SU-DHL-6 (cell line): ENCODE data around the gene TMEM178A.

ENCODE experiments used
- H2AFZ ChIP-seq: fragments of 200-600 bp; sonication (generic); 2 replicates; pipeline ENCODE4 v1.6.1; 2014; ENCODE audit warnings: low read depth, mild to moderate bottlenecking, moderate library complexity, mixed read lengths, antibody characterized with exemption, low read length; ENCODE audit not compliant: severe bottlenecking
- H3F3A ChIP-seq: fragments of 200-600 bp; shearing (Covaris generic); 2 replicates; pipeline ENCODE4 v1.6.0; 2016; ENCODE audit warnings: antibody characterized with exemption, mild to moderate bottlenecking; ENCODE audit not compliant: insufficient read depth
- H3K27ac ChIP-seq: fragments of 200-600 bp; sonication (generic); 2 replicates; pipeline ENCODE4 v1.5.1; 2016; ENCODE audit warnings: low read depth, mild to moderate bottlenecking, low read length, moderate library complexity, mixed read lengths
- H3K27me3 ChIP-seq: fragments of 200-600 bp; sonication (generic), shearing (Covaris generic); 2 replicates; pipeline ENCODE4 v1.6.0; 2014; ENCODE audit warnings: mild to moderate bottlenecking, low read length
- H3K36me3 ChIP-seq: fragments of 200-600 bp; sonication (generic); 2 replicates; pipeline ENCODE4 v1.6.1; 2014; ENCODE audit warnings: mild to moderate bottlenecking, low read length, mixed read lengths
- H3K4me2 ChIP-seq: fragments of 300-600, 200-600 bp; shearing (Covaris generic), sonication (generic); 2 replicates; pipeline ENCODE4 v1.6.0; 2014; ENCODE audit warnings: low read length, low read depth, mild to moderate bottlenecking; ENCODE audit not compliant: poor library complexity, severe bottlenecking
- H3K4me3 ChIP-seq: fragments of 200-600 bp; sonication (generic); 2 replicates; pipeline ENCODE4 v1.5.1; 2014; ENCODE audit warnings: antibody characterized with exemption, low read length, mild to moderate bottlenecking, mixed read lengths; ENCODE audit not compliant: insufficient read depth, poor library complexity, severe bottlenecking
- H3K79me2 ChIP-seq: fragments of 200-600 bp; sonication (generic); 2 replicates; pipeline ENCODE4 v1.6.1; 2014; ENCODE audit warnings: mild to moderate bottlenecking, low read length, moderate library complexity; ENCODE audit not compliant: insufficient read depth
- H3K9ac ChIP-seq: fragments of 200-600 bp; sonication (generic); 2 replicates; pipeline ENCODE4 v1.7.0; 2014; ENCODE audit warnings: mild to moderate bottlenecking, low read length
- H3K9me2 ChIP-seq: fragments of 200-600 bp; sonication (generic); replicated peaks from 2 replicates; pipeline ENCODE4 v1.6.1; 2014; ENCODE audit warnings: low read length; ENCODE audit not compliant: insufficient read depth
- H3K9me3 ChIP-seq: fragments of 200-600 bp; sonication (generic); 2 replicates; pipeline ENCODE4 v1.6.1; 2014; ENCODE audit warnings: low read length, mixed read lengths; ENCODE audit not compliant: insufficient read depth
- H4K20me1 ChIP-seq: fragments of 200-600 bp; sonication (generic); 2 replicates; pipeline ENCODE4 v1.6.1; 2014; ENCODE audit warnings: low read depth, mild to moderate bottlenecking, antibody characterized with exemption, low read length, moderate library complexity, mixed read lengths
- EZH2phosphoT487 ChIP-seq: fragments of 200-600 bp; sonication (generic), shearing (Covaris generic); conservative IDR thresholded peaks from 2 replicates; pipeline ENCODE4 v1.6.1; 2018; ENCODE audit warnings: mild to moderate bottlenecking, antibody characterized with exemption, low read length, moderate library complexity, mixed read lengths
- TF ChIP-seq, protein P1 (sequence below): fragments of 200-600 bp; sonication (generic); IDR thresholded peaks from one replicate; pipeline ENCODE4 v1.5.1; 2017; ENCODE audit warnings: antibody characterized with exemption, mild to moderate bottlenecking, low read length, moderate library complexity; ENCODE audit not compliant: insufficient read depth, poor library complexity, severe bottlenecking

Gene TMEM178A

DNA sequence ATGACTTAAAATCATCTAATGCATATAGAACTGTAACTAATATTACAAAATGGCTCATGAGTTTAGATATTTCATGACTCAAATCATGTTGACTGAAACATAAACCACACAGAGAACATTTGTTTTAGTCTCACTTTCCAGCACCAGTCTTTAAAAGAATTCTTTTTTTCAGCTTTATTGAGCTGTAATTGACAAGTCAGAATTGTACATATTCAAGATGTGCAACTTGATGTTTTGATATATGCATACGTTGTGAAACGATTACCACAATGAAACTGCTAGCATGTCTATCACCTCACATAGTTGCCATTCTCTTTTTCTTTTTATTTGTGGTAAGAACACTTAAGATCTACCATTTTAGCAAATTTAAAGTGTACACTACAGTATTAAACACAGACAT, 25.0 kb upstream of the TMEM178A start:
- Histone ChIP-seq H2AFZ (no peak overlapping the region), H3K79me2 (no peaks in the 10 kb centered on the region), H3K27me3 (no peaks in the 10 kb centered on the region), H3K4me3 (no peak overlapping the region), H3K4me2 (no peak overlapping the region), H3K27ac (no peak overlapping the region), H3K9me2 (no peaks in the 10 kb centered on the region), H3K36me3 (no peaks in the 10 kb centered on the region), H3K9ac (no peak overlapping the region), H4K20me1 (no peaks in the 10 kb centered on the region), H3F3A (no peaks in the 10 kb centered on the region), H3K9me3 (no peaks in the 10 kb centered on the region)
- no peak for TF ChIP-seq EZH2phosphoT487
- TF ChIP-seq, protein P1, sequence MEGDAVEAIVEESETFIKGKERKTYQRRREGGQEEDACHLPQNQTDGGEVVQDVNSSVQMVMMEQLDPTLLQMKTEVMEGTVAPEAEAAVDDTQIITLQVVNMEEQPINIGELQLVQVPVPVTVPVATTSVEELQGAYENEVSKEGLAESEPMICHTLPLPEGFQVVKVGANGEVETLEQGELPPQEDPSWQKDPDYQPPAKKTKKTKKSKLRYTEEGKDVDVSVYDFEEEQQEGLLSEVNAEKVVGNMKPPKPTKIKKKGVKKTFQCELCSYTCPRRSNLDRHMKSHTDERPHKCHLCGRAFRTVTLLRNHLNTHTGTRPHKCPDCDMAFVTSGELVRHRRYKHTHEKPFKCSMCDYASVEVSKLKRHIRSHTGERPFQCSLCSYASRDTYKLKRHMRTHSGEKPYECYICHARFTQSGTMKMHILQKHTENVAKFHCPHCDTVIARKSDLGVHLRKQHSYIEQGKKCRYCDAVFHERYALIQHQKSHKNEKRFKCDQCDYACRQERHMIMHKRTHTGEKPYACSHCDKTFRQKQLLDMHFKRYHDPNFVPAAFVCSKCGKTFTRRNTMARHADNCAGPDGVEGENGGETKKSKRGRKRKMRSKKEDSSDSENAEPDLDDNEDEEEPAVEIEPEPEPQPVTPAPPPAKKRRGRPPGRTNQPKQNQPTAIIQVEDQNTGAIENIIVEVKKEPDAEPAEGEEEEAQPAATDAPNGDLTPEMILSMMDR = no peak

- Histone ChIP-seq H3K9me2 (no peaks in the 10 kb centered on the region), H3K36me3 (no peaks in the 10 kb centered on the region), H3K79me2 (no peaks in the 10 kb centered on the region), H3F3A (no peaks in the 10 kb centered on the region), H4K20me1 (no peaks in the 10 kb centered on the region), H3K9me3 (no peaks in the 10 kb centered on the region), H3K4me2 (no peak overlapping the region), H3K27ac (no peak overlapping the region), H2AFZ (no peak overlapping the region), H3K4me3 (no peak overlapping the region), H3K9ac (no peak overlapping the region), H3K27me3 (no peaks in the 10 kb centered on the region)
- no peak for TF ChIP-seq EZH2phosphoT487
- TF ChIP-seq, protein P1 = no peak
Observed at GRCh38 chr2:39641635-39642034, 24.1 kb upstream of the TMEM178A start.

GRCh38 chr2:39642051-39642718, 23.5 kb upstream of the TMEM178A start:
- H3K4me2 ChIP-seq = no peak overlapping the region
- no peaks in the 10 kb centered on the region for H4K20me1 ChIP-seq
- H3K27me3 ChIP-seq = no peaks in the 10 kb centered on the region
- no peak overlapping the region for H3K27ac ChIP-seq
- TF ChIP-seq EZH2phosphoT487 = no peak
- TF ChIP-seq, protein P1 = no peak
- no peak overlapping the region for H2AFZ ChIP-seq
- no peak overlapping the region for H3K9ac ChIP-seq
- no peaks in the 10 kb centered on the region for H3K36me3 ChIP-seq
- no peaks in the 10 kb centered on the region for H3K9me3 ChIP-seq
- H3F3A ChIP-seq = no peaks in the 10 kb centered on the region
- no peaks in the 10 kb centered on the region for H3K79me2 ChIP-seq
- H3K4me3 ChIP-seq = no peak overlapping the region
- H3K9me2 ChIP-seq = no peaks in the 10 kb centered on the region
